ENCODE measurements around the gene STAT5B. TPM values are rescaled to one million over a fixed set of nuclear protein-coding genes. Genes with fewer than 3 reads are reported as not detected.
A peak's percentile ranks its signal among the peaks of the same experiment; 100 is the strongest.

STAT5B gene
- total and polyA plus RNA-seq, 2 of the 13 experiments (the other 11 are each of a cell fraction or from before 2014, with no cell fraction given): 21.0 to 42.8 TPM

GRCh38 chr17:42304187-42305030 lies 28.2 kb upstream of the STAT5B start (continued):
- no peak for TF ChIP-seq ZNF282 (IDR thresholded peaks at IDR 0.05; ENCODE audit: partially characterized antibody)
- TF ChIP-seq ZNF616 (CRISPR knock-in tag; IDR thresholded peaks at IDR 0.05; ENCODE audit: low read depth): 0 out of 2 replicates have a peak, but pooled peaks have one; percentile 60
- no peak for TF ChIP-seq KLF12 (CRISPR knock-in tag; IDR thresholded peaks at IDR 0.05; ENCODE audit: borderline replicate concordance)
- TF ChIP-seq LRRFIP1 (CRISPR knock-in tag; conservative IDR thresholded peaks at IDR 0.05): no peak
- 0 out of 2 replicates have a peak, but pooled peaks have one; percentile 33 for TF ChIP-seq MXD4 (CRISPR knock-in tag; IDR thresholded peaks at IDR 0.05)
- no peak for TF ChIP-seq ZC3H4 (CRISPR knock-in tag; IDR thresholded peaks at IDR 0.05; ENCODE audit: borderline replicate concordance)
- TF ChIP-seq YEATS4 (CRISPR knock-in tag; IDR thresholded peaks at IDR 0.05; ENCODE audit: borderline replicate concordance): peak; percentile 65; the same call in 1 of the 2 replicates
- TF ChIP-seq PRDM15 (CRISPR knock-in tag; IDR thresholded peaks at IDR 0.05): no peak
- TF ChIP-seq ZNF256 (CRISPR knock-in tag; conservative IDR thresholded peaks at IDR 0.05): no peak
- no peak for TF ChIP-seq MAZ (IDR thresholded peaks at IDR 0.05; ENCODE audit: borderline replicate concordance, low read depth, low read length)
- TF ChIP-seq MAZ (CRISPR knock-in tag; IDR thresholded peaks at IDR 0.05; ENCODE audit: low read depth): peak; percentile 40; the same call in 1 of the 2 replicates
- TF ChIP-seq NFE2L1 (CRISPR knock-in tag; IDR thresholded peaks at IDR 0.05; ENCODE audit: borderline replicate concordance): peak; percentile 73; the same call in 1 of the 2 replicates
- TF ChIP-seq ZNF329 (CRISPR knock-in tag; IDR thresholded peaks at IDR 0.05; ENCODE audit: low read depth): no peak
- peak; percentile 63; the same call in 1 of the 2 replicates for TF ChIP-seq ZNF264 (CRISPR knock-in tag; IDR thresholded peaks at IDR 0.05)
- no peak for TF ChIP-seq ZNF788 (CRISPR knock-in tag; IDR thresholded peaks at IDR 0.05; ENCODE audit: borderline replicate concordance)
- TF ChIP-seq MIXL1 (CRISPR knock-in tag; IDR thresholded peaks at IDR 0.05): no peak
- no peak for TF ChIP-seq LBX2 (CRISPR knock-in tag; IDR thresholded peaks at IDR 0.05; ENCODE audit: borderline replicate concordance)
- no peak for TF ChIP-seq ZNF383 (CRISPR knock-in tag; IDR thresholded peaks at IDR 0.05; ENCODE audit: borderline replicate concordance)
- TF ChIP-seq SIN3A (IDR thresholded peaks at IDR 0.05; ENCODE audit: borderline replicate concordance, low read depth, low read length): no peak
- TF ChIP-seq ZNF20 (CRISPR knock-in tag; IDR thresholded peaks at IDR 0.05): no peak
- no peak for TF ChIP-seq ZNF121 (CRISPR knock-in tag; IDR thresholded peaks at IDR 0.05)
